GM12872 (cell line): ENCODE measurements around the gene FILIP1L.

Experiments
- TF ChIP-seq, protein P1 (sequence below): IDR thresholded peaks from 3 replicates; pipeline ENCODE4 v1.5.1; 2011; ENCODE audit warnings: low read depth, mild to moderate bottlenecking, low read length, moderate library complexity; ENCODE audit not compliant: insufficient read depth

FILIP1L gene

DNA sequence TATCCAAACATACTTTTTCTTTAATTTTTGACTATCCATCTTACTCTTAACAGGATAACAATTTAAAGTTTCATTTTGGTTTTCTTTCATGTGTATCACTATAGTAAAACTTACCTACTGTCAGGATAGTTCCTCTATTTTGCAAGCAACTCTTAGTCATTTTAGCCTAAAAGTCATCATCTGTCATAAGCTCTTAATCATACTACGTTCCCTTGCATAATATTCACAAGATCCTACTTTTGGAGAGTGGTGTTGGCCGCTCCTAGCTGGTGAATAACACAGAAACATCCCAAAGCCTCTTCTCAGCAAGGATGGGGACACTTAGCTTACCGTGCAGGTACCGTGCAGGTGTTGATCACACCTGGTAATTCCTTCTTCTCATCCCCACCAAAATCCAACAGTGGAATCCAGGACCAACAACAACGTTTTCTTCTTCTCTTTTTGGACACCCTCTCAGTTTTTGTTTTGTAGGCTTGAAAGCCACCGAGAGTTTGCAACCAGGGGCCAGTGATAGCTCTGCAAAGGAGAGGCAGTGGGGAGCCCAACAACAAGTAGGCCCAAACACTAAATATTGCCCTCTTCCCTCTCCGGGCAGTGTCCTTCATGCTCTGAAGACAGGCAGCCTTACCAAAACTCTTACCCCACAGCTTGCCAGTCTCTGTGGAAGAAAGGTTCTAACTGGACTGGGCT lies 433 bp downstream of the FILIP1L start:
- TF ChIP-seq, protein P1, sequence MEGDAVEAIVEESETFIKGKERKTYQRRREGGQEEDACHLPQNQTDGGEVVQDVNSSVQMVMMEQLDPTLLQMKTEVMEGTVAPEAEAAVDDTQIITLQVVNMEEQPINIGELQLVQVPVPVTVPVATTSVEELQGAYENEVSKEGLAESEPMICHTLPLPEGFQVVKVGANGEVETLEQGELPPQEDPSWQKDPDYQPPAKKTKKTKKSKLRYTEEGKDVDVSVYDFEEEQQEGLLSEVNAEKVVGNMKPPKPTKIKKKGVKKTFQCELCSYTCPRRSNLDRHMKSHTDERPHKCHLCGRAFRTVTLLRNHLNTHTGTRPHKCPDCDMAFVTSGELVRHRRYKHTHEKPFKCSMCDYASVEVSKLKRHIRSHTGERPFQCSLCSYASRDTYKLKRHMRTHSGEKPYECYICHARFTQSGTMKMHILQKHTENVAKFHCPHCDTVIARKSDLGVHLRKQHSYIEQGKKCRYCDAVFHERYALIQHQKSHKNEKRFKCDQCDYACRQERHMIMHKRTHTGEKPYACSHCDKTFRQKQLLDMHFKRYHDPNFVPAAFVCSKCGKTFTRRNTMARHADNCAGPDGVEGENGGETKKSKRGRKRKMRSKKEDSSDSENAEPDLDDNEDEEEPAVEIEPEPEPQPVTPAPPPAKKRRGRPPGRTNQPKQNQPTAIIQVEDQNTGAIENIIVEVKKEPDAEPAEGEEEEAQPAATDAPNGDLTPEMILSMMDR = no peak

DNA sequence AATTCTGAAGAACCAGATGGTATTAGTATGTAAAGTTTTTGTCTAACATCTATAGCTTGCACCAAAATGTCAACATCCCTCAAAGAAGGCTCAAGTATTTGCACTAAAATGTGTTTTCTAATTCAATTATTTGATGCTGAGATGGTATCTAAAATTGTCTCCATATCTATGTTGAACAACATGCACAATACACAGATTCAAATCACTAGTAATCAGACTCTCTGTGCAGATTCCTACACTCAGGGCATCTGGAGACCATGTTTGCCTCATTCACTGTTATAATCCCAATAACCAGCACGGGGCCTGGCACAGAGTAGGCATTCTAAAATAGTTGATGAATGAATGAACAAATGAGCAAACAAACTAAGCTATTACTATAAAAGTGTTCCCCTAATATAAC lies 2.6 kb downstream of the FILIP1L start:
- TF ChIP-seq, protein P1 = no peak

GRCh38 chr3:100110162-100110561 lies 4.1 kb downstream of the FILIP1L start:
- TF ChIP-seq, protein P1 = no peak

- TF ChIP-seq, protein P1 = no peak
These were observed 5.7 kb downstream of the FILIP1L start for GRCh38 chr3:100108464-100109079.

DNA sequence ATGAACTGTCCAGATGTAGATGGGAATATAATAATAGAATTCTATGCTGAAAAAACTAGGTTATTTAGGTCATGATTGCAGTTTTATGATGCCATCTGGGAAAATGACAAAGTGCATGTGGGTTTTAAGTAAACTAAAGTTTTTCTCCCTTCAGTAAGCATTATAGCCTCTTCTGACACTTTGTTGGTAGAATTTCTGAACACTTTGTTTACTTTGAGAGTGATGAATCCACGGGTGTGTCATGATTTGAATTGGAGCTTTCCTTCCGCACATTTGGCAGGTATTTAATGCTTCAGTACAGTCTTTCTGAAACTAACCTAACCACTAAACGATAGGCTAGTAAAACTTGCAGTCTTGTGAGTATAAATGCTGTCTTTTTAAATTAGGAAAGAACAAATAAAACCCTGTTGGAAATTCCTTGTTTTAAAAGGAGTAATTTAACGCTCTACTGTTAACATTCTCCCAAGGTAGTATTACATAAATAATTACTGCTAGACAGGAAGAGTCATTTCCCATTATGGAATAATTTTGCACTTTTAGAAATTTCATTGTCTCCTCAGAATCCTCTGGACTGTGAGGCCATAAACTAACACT lies 7.0 kb downstream of the FILIP1L start:
- TF ChIP-seq, protein P1 = no peak

- TF ChIP-seq, protein P1 = no peak
These were observed 7.7 kb downstream of the FILIP1L start for GRCh38 chr3:100106531-100107141.

- TF ChIP-seq, protein P1 = no peak
These were observed 8.2 kb downstream of the FILIP1L start for GRCh38 chr3:100106094-100106493.
